HG02642 (cell line): ENCODE results near the gene ARRDC1.

Source experiments
- ATAC-seq: cut with Tn5 transposase; IDR thresholded peaks from one replicate; pipeline ENCODE4 v1.9.1; 2021; ENCODE audit warnings: mild to moderate bottlenecking; ENCODE audit not compliant: unreplicated experiment, poor library complexity

ARRDC1 gene

GRCh38 chr9:137632230-137633161, 27.0 kb downstream of the ARRDC1 start:
- ATAC-seq: no peak

DNA sequence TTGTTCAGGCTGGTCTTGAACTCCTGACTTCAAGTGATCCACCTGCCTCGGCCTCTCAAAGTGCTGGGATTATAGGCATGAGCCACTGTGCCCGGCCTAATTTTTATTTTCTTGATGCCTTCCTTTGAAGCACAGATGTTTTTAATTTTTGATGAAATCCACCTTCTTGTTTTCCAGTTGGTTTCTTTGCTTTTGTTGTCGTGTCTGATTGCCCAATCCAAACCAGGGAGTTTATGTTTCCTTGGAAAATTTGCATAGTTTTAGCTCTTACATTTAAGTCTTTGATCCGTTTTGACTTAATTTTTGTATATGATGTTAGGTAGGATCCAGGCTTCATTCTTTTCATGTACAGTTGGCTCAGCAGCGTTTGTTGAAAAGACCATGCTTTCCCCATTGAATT, 28.5 kb downstream of the ARRDC1 start:
- no peak for ATAC-seq

- ATAC-seq: no peak
These were observed 33.2 kb downstream of the ARRDC1 start for GRCh38 chr9:137638680-137639079.

DNA sequence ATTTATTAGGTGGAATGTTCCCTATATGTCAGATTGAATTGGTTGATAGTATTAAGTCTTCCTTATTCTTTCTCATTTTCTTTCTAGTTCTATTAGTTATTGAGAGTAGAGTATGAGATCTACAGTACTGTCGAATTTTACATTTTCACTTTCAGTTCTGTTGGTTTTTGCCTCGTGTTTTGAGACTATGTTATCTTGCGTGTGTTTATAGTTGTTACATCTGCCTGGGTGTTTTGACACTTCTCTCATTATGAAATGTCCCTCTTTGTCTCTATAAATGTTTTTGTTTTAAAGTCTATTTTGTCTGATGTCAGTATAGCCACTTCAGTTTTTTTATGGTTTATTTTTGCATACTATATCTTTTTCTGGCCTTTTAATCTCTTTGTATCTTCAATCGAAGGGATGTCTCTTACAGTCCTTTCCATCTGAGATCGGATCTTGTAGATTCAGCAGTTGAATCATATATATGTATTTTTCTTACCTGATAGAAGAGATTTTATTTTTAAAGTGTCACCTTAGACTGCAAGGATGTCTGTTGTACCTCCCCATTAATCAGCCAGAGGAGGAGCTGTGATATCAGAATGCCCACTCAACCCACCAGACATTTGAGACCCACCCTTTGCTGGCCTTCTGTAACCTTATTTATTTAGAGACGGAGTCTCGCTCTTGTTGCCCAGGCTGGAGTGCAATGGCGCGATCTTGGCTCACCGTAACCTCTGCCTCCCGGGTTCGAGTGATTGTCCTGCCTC, 34.0 kb downstream of the ARRDC1 start:
- no peak for ATAC-seq

GRCh38 chr9:137640862-137641261, 35.4 kb downstream of the ARRDC1 start:
- ATAC-seq: no peak

- no peak for ATAC-seq
These were observed 36.7 kb downstream of the ARRDC1 start for GRCh38 chr9:137642118-137642601.

DNA sequence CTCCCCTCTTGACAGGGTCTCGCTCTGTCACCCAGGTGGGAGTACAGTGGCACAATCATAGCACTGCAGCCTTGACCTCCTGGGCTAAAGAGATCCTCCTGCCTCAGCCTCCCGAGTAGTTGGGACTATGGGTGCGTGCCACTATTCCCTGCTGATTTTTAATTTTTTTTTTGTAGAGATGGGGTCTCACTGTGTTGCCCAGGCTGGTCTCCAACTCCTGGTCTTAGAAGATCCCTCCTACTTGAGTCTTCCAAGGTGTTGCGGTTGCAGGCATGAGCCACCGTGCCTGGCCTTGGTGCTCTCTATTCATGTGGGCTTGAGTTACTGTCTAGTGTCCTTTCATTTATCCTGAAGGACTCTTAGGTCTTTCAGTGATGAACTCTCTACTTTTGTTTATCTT, 37.4 kb downstream of the ARRDC1 start:
- no peak for ATAC-seq

DNA sequence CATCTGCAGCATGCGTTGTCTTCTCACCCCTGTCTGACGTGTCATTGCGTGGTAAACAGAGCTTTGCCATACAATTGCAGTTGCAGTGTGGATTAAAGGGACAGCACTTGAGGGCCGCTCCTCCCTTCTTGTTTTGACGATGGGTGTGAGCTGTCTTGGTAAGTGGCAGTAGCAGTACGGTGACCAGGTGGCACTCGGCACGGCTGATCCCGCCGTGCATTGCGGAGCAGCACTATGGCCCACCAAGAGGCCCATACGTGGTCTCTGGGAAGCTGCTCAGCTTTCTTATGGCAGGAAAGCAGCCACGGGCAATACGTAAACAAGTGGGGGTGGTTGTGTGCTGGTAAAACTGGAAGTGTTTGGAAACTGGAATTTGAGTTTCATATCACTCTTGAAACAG, 38.4 kb downstream of the ARRDC1 start:
- no peak for ATAC-seq

GRCh38 chr9:137645211-137645610, 39.7 kb downstream of the ARRDC1 start:
- no peak for ATAC-seq

DNA sequence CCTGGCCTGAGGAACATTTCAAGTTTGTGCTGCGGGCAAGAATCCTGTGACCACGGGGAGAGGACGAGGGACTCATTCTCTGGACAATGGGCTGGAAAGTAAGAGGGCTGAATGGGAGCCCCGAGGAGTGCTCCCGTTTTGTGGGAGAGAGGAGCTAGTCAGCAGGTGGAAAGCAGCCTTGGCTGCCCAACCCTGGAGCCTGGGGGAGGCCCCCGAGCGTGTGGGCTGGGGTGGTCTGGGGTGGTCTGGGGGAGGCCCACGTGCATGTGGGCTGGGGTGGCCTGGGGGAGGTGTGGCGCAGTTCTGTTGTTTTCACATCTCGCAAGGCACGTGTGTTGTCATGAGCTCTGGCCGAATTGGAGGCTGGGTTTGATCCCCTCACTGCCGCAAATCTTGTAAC, 40.9 kb downstream of the ARRDC1 start:
- no peak for ATAC-seq

GRCh38 chr9:137647096-137647714, 41.7 kb downstream of the ARRDC1 start:
- ATAC-seq: no peak

DNA sequence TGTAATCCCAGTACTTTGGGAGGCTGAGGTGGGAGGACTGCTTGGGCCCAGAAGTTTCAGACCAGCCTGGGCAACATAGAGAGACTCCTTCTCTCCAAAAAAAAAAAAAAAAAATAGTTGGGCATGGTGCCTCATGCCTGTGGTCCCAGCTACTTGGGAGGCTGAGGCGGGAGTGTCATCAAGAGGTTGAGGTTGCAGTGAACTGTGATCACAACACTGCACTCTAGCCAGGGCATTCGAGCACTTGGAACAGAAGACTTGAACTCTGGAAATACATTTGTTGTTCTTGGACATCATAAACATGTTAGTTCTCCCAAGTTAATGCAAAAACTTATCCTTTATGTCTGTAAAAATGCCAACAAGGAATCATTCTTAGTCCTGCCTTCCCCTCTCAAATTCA, 42.9 kb downstream of the ARRDC1 start:
- no peak for ATAC-seq

- no peak for ATAC-seq
These were observed 44.1 kb downstream of the ARRDC1 start for GRCh38 chr9:137649553-137649952.

DNA sequence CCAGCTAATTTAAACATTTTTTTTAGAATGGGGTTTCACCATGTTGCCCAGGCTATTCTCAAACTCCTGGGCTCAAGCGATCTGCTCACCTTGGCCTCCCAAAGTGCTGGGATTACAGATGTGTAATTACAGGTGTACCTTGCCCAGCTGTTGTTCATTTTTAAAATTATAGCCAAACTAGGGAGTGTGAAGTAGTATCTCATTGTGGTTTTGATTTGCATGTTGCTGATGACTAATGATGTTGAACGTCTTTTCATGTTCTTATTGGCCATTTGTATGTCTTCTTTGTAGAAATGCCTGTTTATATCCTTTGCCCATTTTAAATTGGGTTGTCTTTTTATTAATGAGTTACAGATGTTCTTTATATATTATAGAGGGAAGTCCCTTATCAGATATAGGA, 44.8 kb downstream of the ARRDC1 start:
- no peak for ATAC-seq

- ATAC-seq: no peak
These were observed 45.3 kb downstream of the ARRDC1 start for GRCh38 chr9:137650779-137651178.

GRCh38 chr9:137656416-137656815, 50.9 kb downstream of the ARRDC1 start:
- ATAC-seq: no peak

- ATAC-seq: no peak
These were observed 52.1 kb downstream of the ARRDC1 start for GRCh38 chr9:137657606-137658005.

DNA sequence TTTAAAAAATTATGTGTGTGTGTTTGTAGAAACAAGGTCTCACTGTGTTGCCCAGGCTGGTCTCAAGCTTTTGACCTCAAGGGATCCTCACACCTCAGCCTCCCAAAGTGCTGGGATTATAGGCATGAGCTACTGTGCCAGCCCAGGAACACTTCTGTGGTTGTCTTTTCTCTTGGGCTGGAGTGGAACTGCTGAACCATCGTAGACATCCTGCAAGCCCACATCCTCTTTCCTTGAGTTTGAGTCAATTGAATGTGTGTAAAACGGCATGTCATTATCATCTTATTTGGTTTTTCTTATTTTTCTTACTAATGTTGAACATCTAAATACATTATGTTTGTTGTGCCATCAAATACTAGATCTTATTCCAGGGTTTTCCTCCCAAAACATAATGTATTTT, 53.3 kb downstream of the ARRDC1 start:
- no peak for ATAC-seq

GRCh38 chr9:137660144-137660543, 54.7 kb downstream of the ARRDC1 start:
- ATAC-seq: no peak

- ATAC-seq: no peak
These were observed 58.1 kb downstream of the ARRDC1 start for GRCh38 chr9:137663584-137663983.

GRCh38 chr9:137664676-137665075, 59.2 kb downstream of the ARRDC1 start:
- ATAC-seq: no peak
